Panc1 (cell line): ENCODE measurements around the gene PCDHA6.

ENCODE experiments used
- CTCF ChIP-seq: fragments of 450-650 bp; IDR thresholded peaks from 2 replicates; pipeline ENCODE4 v1.5.1; 2017; ENCODE audit warnings: mild to moderate bottlenecking
- POLR2AphosphoS5 ChIP-seq: IDR thresholded peaks from 2 replicates; pipeline ENCODE4 v1.6.1; 2012; ENCODE audit warnings: mild to moderate bottlenecking, low read depth, low read length, moderate library complexity
- REST ChIP-seq, 2 experiments: IDR thresholded peaks; 2 replicates each; pipeline ENCODE4 v1.6.1; 2011 to 2012; ENCODE audit warnings: low read depth in 2 of 2, control low read depth in 1 of 2, low read length in 1 of 2, mild to moderate bottlenecking in 1 of 2, moderate library complexity in 1 of 2; ENCODE audit not compliant: insufficient read depth in 1 of 2
- SIN3A ChIP-seq: IDR thresholded peaks from 2 replicates; pipeline ENCODE4 v1.6.1; 2012; ENCODE audit warnings: low read depth, mild to moderate bottlenecking, low read length, moderate library complexity, borderline replicate concordance; ENCODE audit not compliant: insufficient read depth
- TCF7L2 ChIP-seq: IDR thresholded peaks from 2 replicates; pipeline ENCODE4 v1.6.1; 2011; ENCODE audit warnings: mild to moderate bottlenecking, low read depth, low read length, inconsistent platforms

- TF ChIP-seq CTCF (no peak), POLR2AphosphoS5 (no peak), SIN3A (no peak), REST (IDR thresholded peaks at IDR 0.05; ENCODE audit: insufficient read depth in 1 of 2, low read depth in 2 of 2, low read length in 1 of 2) (no peak), TCF7L2 (no peak)
Measured at GRCh38 chr5:140828362-140828737, 590 bp downstream of the PCDHA6 start.
